K562 (cell line): Measurements from ENCODE around the gene WDR45B. TPM values are rescaled to one million over a fixed set of nuclear protein-coding genes. Genes with fewer than 3 reads are reported as not detected.
A peak's percentile ranks its signal among the peaks of the same experiment; 100 is the strongest.
"Not testable (repeated sequence)": the region's sequence is repeated elsewhere in the genome, so short reads cannot be mapped to it uniquely, and the experiment has no call there.

Experiments used
- ATAC-seq: fragments of 200-7000 bp; cut with Tn5 transposase; 3 replicates; pipeline ENCODE4 v1.9.1; 2020; ENCODE audit warnings: moderate library complexity
- BruUV-seq: library from RNA; stranded (reverse); fragments of 400-500 nt; replicated peaks from 2 replicates; lab custom pipeline; 2021; lab: Mats Ljungman, UMichigan
- CTCF ChIA-PET: fragments of 300-600 bp; formaldehyde crosslinking; extraction: SDS; loops from one replicate; lab custom pipeline; 2021; ENCODE audit warnings: low intra/inter-chr PET ratio; lab: Yijun Ruan, JAX
- POLR2A ChIA-PET: fragments of 300-600, 350-650 bp; sonication (Branson Sonifier 250); formaldehyde crosslinking; extraction: SDS; loops from one replicate; lab custom pipeline; 2021; ENCODE audit warnings: antibody characterized with exemption, inconsistent platforms; lab: Yijun Ruan, JAX
- DNase-seq, 4 experiments: peaks; one replicate each; pipeline versions ENCODE4 v3.0.0 to v3.0.0-alpha.2; 2011 to 2018; ENCODE audit warnings: low spot score in 3 of 4, mixed read lengths in 3 of 4; ENCODE audit errors: extremely low read depth in 1 of 4
- FAIRE-seq: peaks from 2 replicates; lab custom pipeline; 2011; peaks lifted over from hg19 to GRCh38; lab: Jason Lieb, UNC
- H2AFZ ChIP-seq: 2 replicates; pipeline ENCODE4 v1.6.0; 2011; ENCODE audit warnings: low read depth, low read length, control low read depth, inconsistent platforms
- H3K27ac ChIP-seq: fragments of 200-600 bp; 3 replicates; pipeline ENCODE4 v1.8.0; 2011; ENCODE audit warnings: low read depth, mild to moderate bottlenecking, control low read depth, inconsistent platforms, low read length, moderate library complexity, mixed read lengths; ENCODE audit errors: extremely low read depth
- H3K27me3 ChIP-seq, 2 experiments: fragments of 300-600 bp in 1 of 2; 2 replicates in 1 of 2; 3 replicates in 1 of 2; pipeline versions ENCODE4 v1.6.0 to v1.8.0; 2011; ENCODE audit warnings: inconsistent platforms in 2 of 2, low read length in 2 of 2, mild to moderate bottlenecking in 1 of 2, mixed read lengths in 1 of 2, moderate library complexity in 1 of 2; ENCODE audit not compliant: control insufficient read depth in 2 of 2, insufficient read depth in 2 of 2
- H3K36me3 ChIP-seq: fragments of 300-600 bp; 3 replicates; pipeline ENCODE4 v1.8.0; 2011; ENCODE audit warnings: mild to moderate bottlenecking, low read length, inconsistent platforms; ENCODE audit not compliant: control insufficient read depth, insufficient read depth
- H3K4me1 ChIP-seq, 2 experiments: fragments of 200-600 bp in 1 of 2; replicated peaks in 1 of 2; 2 replicates in 1 of 2; 3 replicates in 1 of 2; pipeline versions ENCODE4 v1.5.1 to v1.8.0; 2011; ENCODE audit warnings: inconsistent platforms in 2 of 2, low read length in 2 of 2, mild to moderate bottlenecking in 1 of 2, mixed read lengths in 1 of 2, moderate library complexity in 1 of 2; ENCODE audit not compliant: control insufficient read depth in 2 of 2, insufficient read depth in 2 of 2
- H3K4me2 ChIP-seq: 2 replicates; pipeline ENCODE4 v1.6.1; 2011; ENCODE audit warnings: low read length, control low read depth, inconsistent platforms, mixed read lengths; ENCODE audit not compliant: insufficient read depth
- H3K4me3 ChIP-seq: fragments of 200-600 bp; sonication (generic), shearing (Covaris generic); 2 replicates; pipeline ENCODE4 v1.5.1; 2016; ENCODE audit warnings: control low read depth, inconsistent platforms
- H3K79me2 ChIP-seq: fragments of 200-600 bp; 3 replicates; pipeline ENCODE4 v1.8.0; 2011; ENCODE audit warnings: low read length, inconsistent platforms; ENCODE audit not compliant: control insufficient read depth, insufficient read depth
- H3K9ac ChIP-seq, 2 experiments: 2 replicates each; pipeline versions ENCODE4 v1.6.0 to v1.6.1; 2011; ENCODE audit warnings: low read depth in 2 of 2, low read length in 2 of 2, control low read depth in 1 of 2, inconsistent platforms in 1 of 2, mild to moderate bottlenecking in 1 of 2, mixed read lengths in 1 of 2; ENCODE audit not compliant: insufficient read depth in 1 of 2
- H3K9me1 ChIP-seq: one replicate; pipeline ENCODE4 v1.6.0; 2011; ENCODE audit warnings: inconsistent platforms, mild to moderate bottlenecking, low read length, moderate library complexity; ENCODE audit not compliant: control insufficient read depth, insufficient read depth
- H3K9me3 ChIP-seq: replicated peaks from 2 replicates; pipeline ENCODE4 v1.5.1; 2011; ENCODE audit warnings: low read depth, low read length, inconsistent platforms; ENCODE audit not compliant: control insufficient read depth, insufficient read depth
- H4K20me1 ChIP-seq: replicated peaks from 2 replicates; pipeline ENCODE4 v1.6.1; 2011; ENCODE audit warnings: low read length, inconsistent platforms, mixed read lengths; ENCODE audit not compliant: control insufficient read depth, insufficient read depth
- POLR2G ChIP-seq: fragments of 200-400 bp; formaldehyde crosslinking; IDR thresholded peaks from 2 replicates; pipeline ENCODE4 v1.6.1; 2017; ENCODE audit warnings: low read depth, mild to moderate bottlenecking, antibody characterized with exemption, low read length, moderate library complexity
- RBM22 ChIP-seq: fragments of 200-400 bp; formaldehyde crosslinking; IDR thresholded peaks from 2 replicates; pipeline ENCODE4 v1.6.1; 2018; ENCODE audit warnings: low read length, low read depth; ENCODE audit not compliant: poor library complexity, severe bottlenecking
- ZBTB7A ChIP-seq: IDR thresholded peaks from 2 replicates; pipeline ENCODE4 v1.6.1; 2011; ENCODE audit warnings: low read depth, mild to moderate bottlenecking, low read length, moderate library complexity, borderline replicate concordance; ENCODE audit not compliant: control insufficient read depth
- WGBS: fragments of 100-300 bp; shearing (Covaris generic); methylation state at CpG from one replicate; pipeline ENCODE4 v1.1.6; 2016; ENCODE audit warnings: low coverage, mixed read lengths; ENCODE audit not compliant: insufficient coverage; ENCODE audit errors: missing lambda C conversion rate; 5-methylcytosine and 5-hydroxymethylcytosine counted together
- in situ Hi-C: fragments of 300-500 bp; cut with MboI; formaldehyde crosslinking; loops from 4 replicates; pipeline ENCODE4 v1.15.0; 2018; ENCODE audit warnings: inconsistent platforms, mixed read lengths
- intact Hi-C: fragments of 100-400 bp; cut with micrococcal nuclease; formaldehyde crosslinking; loops from 2 replicates; pipeline ENCODE4 v1.14.2; 2022
- polyA plus RNA-seq, 8 experiments: library from polyadenylated mRNA; depleted of rRNA in 4 of 8; stranded (reverse) in 5 of 8; unstranded in 3 of 8; fragments of >200 nt; fragmentation: Nextera tagmentation in 2 of 8; fragmentation: Illumina TruSeq in 1 of 8; extraction: Ambion mirVana in 2 of 8; extraction: Trizol in 1 of 8; gene quantifications; 2 replicates each; pipeline versions ENCODE4 v1.2.1 to v1.2.3, GENCODE V29; 2011 to 2014; ENCODE audit warnings: inconsistent platforms in 1 of 8, missing spikeins in 1 of 8
- total RNA-seq, 7 experiments: library from RNA; depleted of rRNA in 6 of 7; stranded (reverse); fragments of >200 nt in 6 of 7; fragmentation: Illumina TruSeq in 2 of 7; extraction: Trizol in 2 of 7; gene quantifications; 2 replicates each; pipeline versions ENCODE4 v1.2.1 to v1.2.3, GENCODE V29; 2011 to 2021; ENCODE audit warnings: low replicate concordance in 1 of 7
- TF ChIP-seq, protein P1 (sequence below), 3 experiments: IDR thresholded peaks in 2 of 3; conservative IDR thresholded peaks in 1 of 3; 2 replicates each; pipeline ENCODE4 v1.5.1; 2011 to 2012; ENCODE audit warnings: low read length in 3 of 3, mild to moderate bottlenecking in 3 of 3, control low read depth in 2 of 3, improper control_type of control experiment in 1 of 3, inconsistent platforms in 1 of 3, low read depth in 1 of 3, mixed read lengths in 1 of 3, moderate library complexity in 1 of 3; ENCODE audit not compliant: insufficient read depth in 2 of 3

Gene WDR45B
- total and polyA plus RNA-seq, 9 of the 15 experiments (the other 6 are each of a cell fraction or from before 2014, with no cell fraction given): 0.72 to 74.4 (median 35.9) TPM

DNA sequence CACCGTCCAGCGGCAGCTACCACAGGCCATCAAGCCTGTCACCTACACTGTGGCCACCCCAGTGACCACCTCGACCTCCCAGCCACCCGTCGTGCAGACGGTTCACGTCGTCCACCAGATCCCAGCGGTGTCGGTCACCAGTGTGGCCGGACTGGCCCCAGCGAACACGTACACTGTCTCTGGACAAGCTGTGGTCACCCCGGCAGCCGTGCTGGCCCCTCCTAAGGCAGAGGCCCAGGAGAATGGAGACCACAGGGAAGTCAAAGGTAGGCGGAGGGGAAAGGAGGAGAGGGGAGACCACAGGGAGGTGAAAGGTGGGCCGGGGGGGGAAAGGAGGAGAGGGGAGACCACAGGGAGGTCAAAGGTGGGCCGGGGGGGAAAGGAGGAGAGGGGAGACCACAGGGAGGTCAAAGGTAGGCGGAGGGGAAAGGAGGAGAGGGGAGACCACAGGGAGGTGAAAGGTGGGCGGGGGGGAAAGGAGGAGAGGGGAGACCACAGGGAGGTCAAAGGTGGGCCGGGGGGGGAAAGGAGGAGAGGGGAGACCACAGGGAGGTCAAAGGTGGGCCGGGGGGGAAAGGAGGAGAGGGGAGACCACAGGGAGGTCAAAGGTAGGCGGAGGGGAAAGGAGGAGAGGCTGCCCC is 62.2 kb downstream of the WDR45B start:
- H3K9ac ChIP-seq, H3K9me3 ChIP-seq, H4K20me1 ChIP-seq, intact Hi-C loops, BruUV-seq, H3K27me3 ChIP-seq, CTCF ChIA-PET, H2AFZ ChIP-seq, DNase-seq, POLR2A ChIA-PET, H3K27ac ChIP-seq, ATAC-seq, H3K4me2 ChIP-seq, H3K4me3 ChIP-seq, in situ Hi-C loops, H3K9me1 ChIP-seq: not testable (repeated sequence)
- TF ChIP-seq ZBTB7A: peak; percentile 36; the same call in 1 of the 2 replicates
- peak; percentile 43; the same call in 1 of the 2 replicates for TF ChIP-seq POLR2G
- H3K4me1 ChIP-seq: peaks cover 0 to 14% of the 10 kb centered on the region in 2 experiments; a peak in 1 of 5 replicates
- 90% methylated on average over 15 of the region's 23 CpGs for WGBS
- peaks cover 85% of the 10 kb centered on the region for H3K36me3 ChIP-seq
- peak; percentile 99 for FAIRE-seq
- H3K79me2 ChIP-seq: peaks cover 13% of the 10 kb centered on the region

GRCh38 chr17:82583720-82584234 is 64.5 kb downstream of the WDR45B start:
- no peak overlapping the region for H3K27ac ChIP-seq
- H3K36me3 ChIP-seq: peaks cover 74% of the 10 kb centered on the region

More at GRCh38 chr17:82583720-82584234, 64.5 kb downstream of the WDR45B start:
- H3K9ac ChIP-seq: no peak overlapping the region
- H3K79me2 ChIP-seq: peaks cover 22% of the 10 kb centered on the region
- ChIA-PET POLR2A (interaction anchor here (0.6 kb wide), 1 partner anchor 96 kb away, joined by 3 read pairs; no protein-coding TSS in a partner anchor), CTCF (interaction anchor here (0.6 kb wide), 1 partner anchor 561 kb away, joined by 4 read pairs; no protein-coding TSS in a partner anchor)
- no TSS peak for BruUV-seq
- TF ChIP-seq, protein P1, sequence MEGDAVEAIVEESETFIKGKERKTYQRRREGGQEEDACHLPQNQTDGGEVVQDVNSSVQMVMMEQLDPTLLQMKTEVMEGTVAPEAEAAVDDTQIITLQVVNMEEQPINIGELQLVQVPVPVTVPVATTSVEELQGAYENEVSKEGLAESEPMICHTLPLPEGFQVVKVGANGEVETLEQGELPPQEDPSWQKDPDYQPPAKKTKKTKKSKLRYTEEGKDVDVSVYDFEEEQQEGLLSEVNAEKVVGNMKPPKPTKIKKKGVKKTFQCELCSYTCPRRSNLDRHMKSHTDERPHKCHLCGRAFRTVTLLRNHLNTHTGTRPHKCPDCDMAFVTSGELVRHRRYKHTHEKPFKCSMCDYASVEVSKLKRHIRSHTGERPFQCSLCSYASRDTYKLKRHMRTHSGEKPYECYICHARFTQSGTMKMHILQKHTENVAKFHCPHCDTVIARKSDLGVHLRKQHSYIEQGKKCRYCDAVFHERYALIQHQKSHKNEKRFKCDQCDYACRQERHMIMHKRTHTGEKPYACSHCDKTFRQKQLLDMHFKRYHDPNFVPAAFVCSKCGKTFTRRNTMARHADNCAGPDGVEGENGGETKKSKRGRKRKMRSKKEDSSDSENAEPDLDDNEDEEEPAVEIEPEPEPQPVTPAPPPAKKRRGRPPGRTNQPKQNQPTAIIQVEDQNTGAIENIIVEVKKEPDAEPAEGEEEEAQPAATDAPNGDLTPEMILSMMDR (IDR thresholded peaks at IDR 0.05 in 2 of 3, conservative IDR thresholded peaks at IDR 0.05 in 1 of 3; ENCODE audit: insufficient read depth in 2 of 3, low read depth in 1 of 3, low read length in 3 of 3): no peak
- TF ChIP-seq RBM22: peak; percentile 31
- H2AFZ ChIP-seq: no peak overlapping the region
- no peaks in the 10 kb centered on the region for H3K9me3 ChIP-seq
- FAIRE-seq (no peak), ATAC-seq (no peak), DNase-seq (no peak)
- no peaks in the 10 kb centered on the region for H4K20me1 ChIP-seq
- H3K4me3 ChIP-seq: no peak overlapping the region
- in situ Hi-C loops (no loop called here), intact Hi-C loops (no loop called here)
- peaks cover 0 to 10% of the 10 kb centered on the region in 2 experiments; a peak in 1 of 5 replicates for H3K4me1 ChIP-seq
- no peak overlapping the region for H3K4me2 ChIP-seq
- no peaks in the 10 kb centered on the region for H3K9me1 ChIP-seq
- H3K27me3 ChIP-seq: no peaks in the 10 kb centered on the region
- WGBS: 99% methylated on average over 26 of the region's 28 CpGs
